Lung (tissue), 12 donors: Measurements from ENCODE around the gene AUTS2. TPM values are rescaled to one million over a fixed set of nuclear protein-coding genes. Genes with fewer than 3 reads are reported as not detected.
A peak's percentile ranks its signal among the peaks of the same experiment; 100 is the strongest.

ENCODE experiments used
- ATAC-seq: fragments of 200-7000 bp; cut with Tn5 transposase; one replicate; pipeline ENCODE4 v1.9.1; 2020; ENCODE audit warnings: moderate number of reproducible peaks; ENCODE audit not compliant: insufficient read depth, low FRiP score
- DNase-seq, 3 donors: peaks; one replicate each; pipeline ENCODE4 v3.0.0-alpha.2; 2013 to 2017
- H3K27ac ChIP-seq, 2 donors: one replicate each; pipeline ENCODE4 v1.5.1; 2013; ENCODE audit warnings: mild to moderate bottlenecking in 2 of 2, moderate library complexity in 2 of 2, control low read depth in 1 of 2, inconsistent platforms in 1 of 2, low read depth in 1 of 2, low read length in 1 of 2
- H3K27me3 ChIP-seq, 3 donors: one replicate each; pipeline ENCODE4 v1.5.1; 2013; ENCODE audit warnings: low read length in 2 of 3; ENCODE audit not compliant: control insufficient read depth in 3 of 3, insufficient read depth in 3 of 3
- H3K36me3 ChIP-seq, 4 donors: one replicate each; pipeline ENCODE4 v1.5.1; 2013; ENCODE audit warnings: low read length in 4 of 4, mild to moderate bottlenecking in 1 of 4, moderate library complexity in 1 of 4; ENCODE audit not compliant: control insufficient read depth in 4 of 4, insufficient read depth in 4 of 4
- H3K4me1 ChIP-seq, 5 donors: one replicate each; pipeline ENCODE4 v1.5.1; 2013; ENCODE audit warnings: low read length in 5 of 5, mild to moderate bottlenecking in 2 of 5, moderate library complexity in 1 of 5; ENCODE audit not compliant: control insufficient read depth in 5 of 5, insufficient read depth in 5 of 5
- H3K4me3 ChIP-seq: one replicate; pipeline ENCODE4 v1.5.1; 2013; ENCODE audit warnings: mild to moderate bottlenecking, control low read depth, moderate library complexity
- H3K9ac ChIP-seq, 2 donors: one replicate each; pipeline ENCODE4 v1.5.1; 2013; ENCODE audit warnings: low read length in 2 of 2, control low read depth in 1 of 2; ENCODE audit not compliant: insufficient read depth in 1 of 2
- H3K9me3 ChIP-seq, 4 donors: one replicate each; pipeline ENCODE4 v1.5.1; 2013; ENCODE audit warnings: low read length in 3 of 4, mild to moderate bottlenecking in 1 of 4, moderate library complexity in 1 of 4; ENCODE audit not compliant: control insufficient read depth in 4 of 4, insufficient read depth in 3 of 4
- CTCF ChIP-seq: IDR thresholded peaks from 2 replicates; pipeline ENCODE4 v1.5.1; 2012; ENCODE audit warnings: mild to moderate bottlenecking; ENCODE audit errors: control extremely low read depth, extremely low read depth
- WGBS, 2 donors: extraction: QIAGEN DNeasy Blood & Tissue Kit; methylation state at CpG; one replicate each; pipeline ENCODE4 v1.1.7; 2013; 5-methylcytosine and 5-hydroxymethylcytosine counted together
- polyA plus RNA-seq, 2 donors: library from polyadenylated mRNA; stranded (reverse); fragments of 200-250 nt; gene quantifications; one replicate each; pipeline ENCODE4 v1.2.1, GENCODE V29; 2013
- total RNA-seq, 2 donors: library from RNA; depleted of rRNA in 1 of 2; stranded (reverse); fragments of >200 nt in 1 of 2; gene quantifications; one replicate each; pipeline ENCODE4 v1.2.1, GENCODE V29; 2014 to 2021
- donor health status: control.
- donor health status: control.
- donor health status: Bipolar disorder and iron deficiency.
- donor health status: healthy.
- donor health status: DM: yes; HTN: yes; CAD: no.

The AUTS2 gene
- total and polyA plus RNA-seq, 4 donors: 11.8 to 115 (median 40.6) TPM

- no peaks in the 10 kb centered on the region for H3K36me3 ChIP-seq
- H3K9me3 ChIP-seq: no peaks in the 10 kb centered on the region
- no peak for TF ChIP-seq CTCF
- no peak overlapping the region for H3K27ac ChIP-seq
- WGBS, 2 donors: 86 to 87% methylated on average over 8 of the region's 8 CpGs
- H3K4me3 ChIP-seq: no peak overlapping the region
- no peak overlapping the region for H3K9ac ChIP-seq
- DNase-seq (no peak), ATAC-seq (no peak)
- H3K27me3 ChIP-seq: no peaks in the 10 kb centered on the region
- peaks cover 0 to 15% (median 7%) of the 10 kb centered on the region in 5 donors for H3K4me1 ChIP-seq
These were observed 970.5 kb downstream of the AUTS2 start for GRCh38 chr7:70568674-70569334.

GRCh38 chr7:70569335-70569819 is 971.1 kb downstream of the AUTS2 start:
- no peak overlapping the region for H3K9ac ChIP-seq
- H3K27me3 ChIP-seq: no peaks in the 10 kb centered on the region
- ATAC-seq: no peak
- no peaks in the 10 kb centered on the region for H3K36me3 ChIP-seq
- TF ChIP-seq CTCF: no peak
- no peaks in the 10 kb centered on the region for H3K9me3 ChIP-seq
- WGBS, 2 donors: 87 to 91% methylated on average over 4 of the region's 4 CpGs
- no peak overlapping the region for H3K4me3 ChIP-seq
- DNase-seq: peak in 1 of 3 donors; percentile 13
- peak overlapping the region in 1 of 2 donors; percentile 49 for H3K27ac ChIP-seq
- peaks cover 0 to 15% (median 7%) of the 10 kb centered on the region in 5 donors for H3K4me1 ChIP-seq

GRCh38 chr7:70570029-70570428 is 971.8 kb downstream of the AUTS2 start:
- no peak overlapping the region for H3K9ac ChIP-seq

More at GRCh38 chr7:70570029-70570428, 971.8 kb downstream of the AUTS2 start:
- no peaks in the 10 kb centered on the region for H3K9me3 ChIP-seq
- no peak for DNase-seq
- WGBS, 2 donors: 94 to 96% methylated on average over 4 of the region's 4 CpGs
- peaks cover 0 to 15% (median 7%) of the 10 kb centered on the region in 5 donors for H3K4me1 ChIP-seq
- no peak for ATAC-seq
- no peak overlapping the region for H3K4me3 ChIP-seq
- no peak for TF ChIP-seq CTCF
- H3K36me3 ChIP-seq: no peaks in the 10 kb centered on the region
- no peak overlapping the region for H3K27ac ChIP-seq
- H3K27me3 ChIP-seq: no peaks in the 10 kb centered on the region
